Right ventricle myocardium superior (tissue), 1 donor: ENCODE data around the gene MAPK6. TPM values are rescaled to one million over a fixed set of nuclear protein-coding genes. Genes with fewer than 3 reads are reported as not detected.

Experiments
- ATAC-seq: fragments of 200-7000 bp; cut with Tn5 transposase; one replicate; pipeline ENCODE4 v1.9.1; 2020; ENCODE audit warnings: mild to moderate bottlenecking; ENCODE audit not compliant: poor library complexity
- DNase-seq: peaks from one replicate; pipeline ENCODE4 v3.0.0-alpha.2; 2020
- intact Hi-C: fragments of 100-400 bp; cut with DNase I; formaldehyde crosslinking; loops from one replicate; pipeline ENCODE4 v1.11.2; 2022
- total RNA-seq: library from RNA; stranded (reverse); fragmentation: NEBNext Ultra II Directional; extraction: Animal tissue kit (Norgen Biotek cat#: 25700); gene quantifications from one replicate; pipeline ENCODE4 v1.2.1, GENCODE V29; 2021
- donor health status: DM: no; HTN: yes; CAD: no; lungs with severe emphysema.

Gene MAPK6
- total RNA-seq, 1 donor from 2014 or later = 17.6 TPM

DNA sequence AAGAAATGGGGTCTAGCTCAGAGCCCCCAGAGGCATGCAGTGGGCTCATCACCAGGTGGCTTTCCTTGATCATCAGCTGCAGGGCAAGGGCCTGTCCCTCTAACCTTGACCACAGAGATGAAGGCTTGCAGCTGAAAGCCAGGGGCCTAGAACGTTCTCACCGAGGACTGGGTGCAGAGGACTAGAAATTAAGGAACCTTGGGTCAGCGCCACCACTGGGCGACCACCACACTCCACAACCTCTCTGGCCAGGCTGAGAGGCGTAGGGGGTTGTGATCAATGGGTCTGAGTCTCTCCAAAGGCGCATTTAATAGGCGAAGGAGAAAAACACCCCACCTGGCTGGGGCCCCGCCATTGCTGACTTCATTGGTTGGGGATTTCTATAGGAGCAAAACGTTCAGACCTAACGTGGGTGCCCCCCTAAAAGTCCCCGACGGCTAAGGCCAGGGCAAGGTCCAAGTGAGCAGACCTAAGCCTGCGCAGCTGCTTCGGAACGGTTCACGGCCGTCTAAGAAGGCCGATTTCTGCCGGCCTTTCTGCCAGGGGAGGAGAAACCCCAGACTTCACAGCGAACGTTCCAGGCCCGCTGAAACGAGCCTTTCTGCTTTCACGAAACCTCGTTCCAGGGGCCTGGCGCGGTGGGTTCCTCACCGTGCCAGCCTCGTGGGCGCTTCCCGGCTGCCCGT is 92.6 kb downstream of the MAPK6 start:
- ATAC-seq (no peak), DNase-seq (no peak)
- intact Hi-C loops = no loop called here

DNA sequence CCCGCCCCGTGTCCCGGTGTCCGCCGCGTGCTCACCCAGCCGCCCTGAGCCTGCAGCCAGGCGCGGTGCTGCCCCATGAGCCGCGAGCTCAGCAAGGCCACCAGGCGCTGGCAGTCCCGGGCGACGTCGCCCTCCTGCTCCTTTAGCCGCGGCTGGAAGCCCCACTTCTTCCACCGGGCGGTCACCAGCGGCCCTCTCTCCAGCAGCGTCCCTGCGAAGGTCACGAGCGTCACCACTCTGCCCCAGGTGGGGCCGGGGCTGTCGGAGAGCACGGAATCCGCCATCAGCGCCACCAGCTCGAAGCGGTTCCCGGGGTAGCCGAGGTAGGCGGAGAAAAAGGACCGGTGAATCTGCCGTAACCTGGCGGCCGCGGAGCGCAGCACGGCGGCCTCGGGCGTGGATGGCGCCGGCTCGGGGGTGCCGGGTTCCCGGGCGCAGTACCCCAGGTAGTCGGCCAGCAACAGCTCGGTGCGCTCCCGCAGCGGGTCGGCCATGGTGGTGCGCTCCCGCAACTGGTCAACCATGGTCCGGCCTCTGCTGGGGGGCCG is 93.3 kb downstream of the MAPK6 start:
- DNase-seq (peak; percentile 51), ATAC-seq (peak; percentile 81)
- intact Hi-C loops = no loop called here

DNA sequence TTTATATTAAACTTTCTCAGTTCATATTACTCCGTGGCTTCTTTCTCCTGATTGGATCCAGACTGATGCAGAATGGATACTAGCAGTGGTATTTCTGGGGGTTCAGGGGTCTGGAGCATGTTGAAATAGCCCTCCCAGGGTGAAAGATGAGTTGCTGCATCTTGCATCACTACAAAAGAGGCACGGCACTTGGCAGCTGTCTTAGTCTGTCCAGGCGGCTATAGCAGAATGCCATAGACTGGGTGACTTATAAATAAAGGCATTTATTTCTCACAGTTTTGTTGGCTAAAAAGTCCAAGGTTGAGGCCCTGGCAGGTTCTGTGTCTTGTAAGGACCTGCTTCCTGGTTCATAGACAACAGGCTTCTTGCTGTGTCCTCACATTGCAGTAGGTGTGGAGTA is 94.2 kb downstream of the MAPK6 start:
- no peak for DNase-seq
- intact Hi-C loops = no loop called here
- no peak for ATAC-seq

DNA sequence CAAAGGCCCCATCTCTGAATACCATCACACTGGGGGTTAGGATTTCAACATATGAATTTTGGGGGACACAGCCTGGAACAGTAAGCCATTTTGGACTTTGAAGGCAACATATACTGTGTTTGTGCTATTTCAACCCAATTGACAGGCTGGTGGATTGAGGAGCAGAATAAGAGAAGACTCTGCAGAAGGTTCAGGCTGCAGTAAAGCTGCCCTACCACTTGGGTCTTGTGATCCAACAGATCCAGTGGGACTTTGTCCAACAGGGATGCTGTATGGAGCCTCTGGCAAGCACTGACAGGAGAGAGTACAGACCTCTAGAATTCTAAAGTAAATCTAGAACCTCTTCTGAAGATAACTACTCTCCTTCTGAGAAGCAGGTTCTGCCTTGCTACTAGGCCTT is 94.7 kb downstream of the MAPK6 start:
- intact Hi-C loops = no loop called here
- ATAC-seq = no peak
- DNase-seq = no peak

DNA sequence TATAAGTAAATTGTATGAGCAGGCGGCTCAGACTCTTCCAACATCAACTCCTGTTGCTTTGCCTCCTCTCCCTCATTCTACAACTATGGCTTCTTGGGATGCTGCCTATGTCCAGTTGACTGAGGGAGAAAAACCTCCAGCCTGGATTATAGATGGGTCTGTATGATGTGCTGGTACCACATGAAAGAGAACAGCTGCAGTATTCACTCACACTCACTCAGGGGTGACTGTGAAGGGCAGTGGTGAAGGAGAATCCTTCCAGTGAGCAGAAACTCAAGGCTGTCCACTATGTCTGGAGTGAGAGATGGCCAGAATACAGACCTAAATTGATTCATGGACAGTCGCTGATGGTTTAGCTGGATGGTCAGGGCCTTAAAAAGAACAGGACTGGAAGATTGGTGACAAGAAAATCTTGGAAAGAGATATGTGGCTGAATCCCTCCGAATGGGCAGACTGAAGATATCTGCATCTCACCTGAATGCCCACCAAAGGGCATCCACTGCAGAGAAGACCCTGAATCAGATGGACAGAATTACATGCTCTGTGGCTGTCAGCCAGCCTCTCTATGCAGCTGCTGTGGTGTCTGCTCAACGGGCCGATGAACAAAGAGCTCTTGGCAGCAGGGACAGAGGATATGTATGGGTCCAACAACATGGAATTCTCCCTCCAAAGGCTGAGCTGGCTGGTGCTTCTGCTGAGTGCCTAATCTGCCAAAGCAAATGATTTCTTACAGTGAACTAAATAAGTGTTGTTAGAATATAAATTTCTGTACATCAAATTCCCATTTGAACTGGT is 95.4 kb downstream of the MAPK6 start:
- ATAC-seq (no peak), DNase-seq (no peak)
- intact Hi-C loops = no loop called here

DNA sequence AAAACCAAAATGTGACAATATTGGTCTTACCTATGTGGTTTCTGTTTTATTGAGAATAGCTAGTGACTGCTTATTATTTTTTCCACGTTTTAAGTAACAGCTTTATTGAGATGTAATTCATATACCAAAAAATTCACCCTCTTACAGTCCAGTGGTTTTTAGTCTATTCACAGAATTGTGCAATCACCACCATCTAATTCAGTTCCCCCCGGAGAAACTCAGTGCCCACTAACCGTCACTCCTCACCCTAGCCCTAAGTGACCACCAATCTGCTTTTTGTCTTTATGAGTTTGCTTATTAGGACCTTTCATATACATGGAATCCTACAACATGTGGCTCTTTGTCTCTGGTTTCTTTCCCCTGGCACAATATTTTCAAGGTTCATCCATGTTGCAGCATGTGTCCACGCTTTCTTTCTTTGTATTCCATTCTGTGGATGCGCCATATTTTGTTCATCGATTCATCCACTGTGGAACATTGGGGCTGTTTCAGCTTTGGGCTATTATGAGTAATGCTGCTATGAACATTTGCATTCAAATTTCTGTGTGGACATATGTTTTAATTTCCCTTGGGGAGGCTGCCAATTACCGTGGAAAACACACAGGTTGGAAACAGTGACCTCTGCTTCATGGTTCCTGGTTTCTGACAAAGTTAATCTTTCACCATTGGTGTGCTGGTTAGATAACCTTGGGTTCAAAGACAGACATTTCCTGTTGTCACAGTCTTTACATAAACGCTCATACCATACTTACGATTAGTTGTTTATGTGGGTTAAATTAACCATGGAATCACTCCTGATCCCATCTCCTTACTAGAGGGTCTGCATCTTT is 96.8 kb downstream of the MAPK6 start:
- intact Hi-C loops = no loop called here
- DNase-seq (no peak), ATAC-seq (no peak)

Other genes starting within 250 kb of the MAPK6 start
- gene TMOD3, start 189.6 kb upstream of the MAPK6 start, total RNA-seq = 17.6 TPM
- gene LEO1, start 47.4 kb upstream of the MAPK6 start, total RNA-seq = 7.8 TPM
- gene BCL2L10, start 93.6 kb downstream of the MAPK6 start, total RNA-seq = not detected
- 7.8 TPM for gene GNB5, start 172.2 kb downstream of the MAPK6 start, total RNA-seq